Cerebellar cortex (tissue), 1 donor: ENCODE measurements around the gene GALNT6.

Source experiments
- DNase-seq: peaks from one replicate; pipeline ENCODE4 v3.0.0-alpha.2; 2015; ENCODE audit warnings: low spot score

GALNT6 gene

GRCh38 chr12:51404627-51405026, 13.4 kb upstream of the GALNT6 start:
- DNase-seq: no peak

- DNase-seq: no peak
Observed at GRCh38 chr12:51403681-51404136, 12.5 kb upstream of the GALNT6 start.

GRCh38 chr12:51403159-51403558, 12.0 kb upstream of the GALNT6 start:
- no peak for DNase-seq

GRCh38 chr12:51401900-51402299, 10.7 kb upstream of the GALNT6 start:
- DNase-seq: no peak

- DNase-seq: no peak
Observed at GRCh38 chr12:51401486-51401885, 10.3 kb upstream of the GALNT6 start.

- no peak for DNase-seq
Observed at GRCh38 chr12:51401020-51401419, 9.8 kb upstream of the GALNT6 start.

- DNase-seq: no peak
Observed at GRCh38 chr12:51399891-51400290, 8.7 kb upstream of the GALNT6 start.

- no peak for DNase-seq
Observed at GRCh38 chr12:51397670-51398069, 6.5 kb upstream of the GALNT6 start.

- DNase-seq: no peak
Observed at GRCh38 chr12:51395283-51396230, 4.4 kb upstream of the GALNT6 start.

GRCh38 chr12:51393676-51394545, 2.7 kb upstream of the GALNT6 start:
- no peak for DNase-seq

- no peak for DNase-seq
Observed at GRCh38 chr12:51392556-51393237, 1.5 kb upstream of the GALNT6 start.

GRCh38 chr12:51390891-51391282, 319 bp downstream of the GALNT6 start:
- peak; percentile 11 for DNase-seq

- no peak for DNase-seq
Observed at GRCh38 chr12:51390457-51390856, 749 bp downstream of the GALNT6 start.

GRCh38 chr12:51389302-51389999, 1.8 kb downstream of the GALNT6 start:
- no peak for DNase-seq

- no peak for DNase-seq
Observed at GRCh38 chr12:51388846-51389245, 2.4 kb downstream of the GALNT6 start.

GRCh38 chr12:51388069-51388799, 3.0 kb downstream of the GALNT6 start:
- peak; percentile 48 for DNase-seq

- no peak for DNase-seq
Observed at GRCh38 chr12:51386351-51386750, 4.9 kb downstream of the GALNT6 start.

GRCh38 chr12:51383269-51383905, 7.8 kb downstream of the GALNT6 start:
- DNase-seq: no peak

- DNase-seq: no peak
Observed at GRCh38 chr12:51382173-51382572, 9.0 kb downstream of the GALNT6 start.
